ENCODE data around the gene SPPL3.
"Not testable (repeated sequence)": the region's sequence is repeated elsewhere in the genome, so short reads cannot be mapped to it uniquely, and the experiment has no call there.

Gene SPPL3

DNA sequence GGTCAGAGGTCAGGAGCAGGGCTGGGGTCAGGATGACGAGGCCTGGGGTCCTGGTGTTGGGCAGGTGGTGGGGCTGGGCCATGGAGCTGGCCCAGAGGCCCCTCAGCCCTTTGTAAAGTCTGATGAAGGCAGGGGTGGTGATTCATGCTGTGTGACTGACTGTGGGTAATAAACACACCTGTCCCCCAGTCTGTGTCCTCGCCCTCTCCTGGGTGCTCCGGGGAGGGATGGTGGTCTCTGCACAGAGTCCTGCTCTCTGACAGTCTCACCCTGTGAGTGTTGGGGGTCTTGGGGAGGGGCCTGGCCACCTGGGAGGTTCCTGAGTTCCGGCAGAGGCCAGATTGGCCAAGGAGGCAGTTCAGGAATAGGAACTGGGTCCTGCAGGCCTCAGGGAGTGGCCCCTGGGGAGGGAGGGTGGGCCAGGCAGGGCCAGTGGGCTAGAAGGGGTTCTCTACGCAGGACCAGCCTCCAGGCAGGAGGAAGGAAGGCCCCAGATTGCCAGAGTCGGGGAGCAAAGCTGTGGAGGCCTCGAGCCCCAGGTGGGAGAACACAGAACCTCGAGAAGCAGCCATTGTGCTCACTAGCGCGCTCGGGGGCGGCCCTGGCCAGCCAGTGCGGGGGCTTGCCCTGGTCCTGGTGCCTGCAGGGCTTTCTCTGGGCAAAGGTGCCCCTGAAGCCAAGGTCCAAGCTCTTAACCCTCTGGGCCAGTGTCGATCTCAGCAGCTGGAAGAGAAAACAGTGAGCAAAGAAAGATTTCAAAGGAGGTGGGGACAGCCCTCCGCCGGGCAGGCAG, 164.1 kb downstream of the SPPL3 start:
- no peak for DNase-seq

DNA sequence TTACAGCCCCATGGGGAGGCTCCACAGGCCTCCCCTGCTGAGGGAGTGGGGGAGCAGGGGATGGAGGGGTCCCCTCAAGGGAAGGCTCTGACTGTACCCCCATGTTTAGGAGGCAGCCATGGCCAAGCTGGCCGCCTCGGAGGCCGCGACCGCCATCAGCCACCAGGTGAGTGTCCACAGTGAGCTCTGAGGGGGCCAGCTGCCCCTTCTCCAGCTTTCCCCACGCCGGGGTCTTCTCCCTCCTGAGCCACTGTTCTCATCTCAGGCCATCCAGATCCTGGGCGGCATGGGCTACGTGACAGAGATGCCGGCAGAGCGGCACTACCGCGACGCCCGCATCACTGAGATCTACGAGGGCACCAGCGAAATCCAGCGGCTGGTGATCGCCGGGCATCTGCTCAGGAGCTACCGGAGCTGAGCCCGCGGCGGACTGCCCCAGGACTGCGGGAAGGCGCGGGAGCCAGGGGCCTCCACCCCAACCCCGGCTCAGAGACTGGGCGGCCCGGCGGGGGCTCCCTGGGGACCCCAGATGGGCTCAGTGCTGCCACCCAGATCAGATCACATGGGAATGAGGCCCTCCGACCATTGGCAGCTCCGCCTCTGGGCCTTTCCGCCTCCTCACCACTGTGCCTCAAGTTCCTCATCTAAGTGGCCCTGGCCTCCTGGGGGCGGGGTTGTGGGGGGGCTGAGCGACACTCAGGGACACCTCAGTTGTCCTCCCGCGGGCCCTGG, 165.0 kb downstream of the SPPL3 start:
- no peak for DNase-seq

DNA sequence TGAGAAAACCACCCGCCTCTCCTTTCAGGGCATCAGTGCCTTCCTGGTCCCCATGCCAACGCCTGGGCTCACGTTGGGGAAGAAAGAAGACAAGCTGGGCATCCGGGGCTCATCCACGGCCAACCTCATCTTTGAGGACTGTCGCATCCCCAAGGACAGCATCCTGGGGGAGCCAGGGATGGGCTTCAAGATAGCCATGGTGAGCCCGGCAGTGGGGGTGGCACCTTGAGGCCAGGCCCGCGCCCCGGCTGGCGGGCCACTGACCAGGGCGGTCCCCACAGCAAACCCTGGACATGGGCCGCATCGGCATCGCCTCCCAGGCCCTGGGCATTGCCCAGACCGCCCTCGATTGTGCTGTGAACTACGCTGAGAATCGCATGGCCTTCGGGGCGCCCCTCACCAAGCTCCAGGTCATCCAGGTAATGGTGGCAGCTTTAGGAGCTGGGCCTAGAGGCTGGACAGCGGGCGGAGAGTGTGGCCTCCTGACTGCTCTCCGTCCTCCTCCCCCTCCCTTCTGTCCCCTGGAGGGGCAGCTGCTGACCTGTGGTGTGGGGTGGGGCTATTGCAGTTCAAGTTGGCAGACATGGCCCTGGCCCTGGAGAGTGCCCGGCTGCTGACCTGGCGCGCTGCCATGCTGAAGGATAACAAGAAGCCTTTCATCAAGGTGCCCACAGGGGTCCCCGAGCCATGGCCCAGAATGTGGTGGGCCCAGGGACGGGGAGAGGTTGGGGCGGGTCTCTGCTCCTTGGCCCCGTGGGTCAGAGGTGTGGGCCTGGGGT, 165.7 kb downstream of the SPPL3 start:
- DNase-seq = no peak

DNA sequence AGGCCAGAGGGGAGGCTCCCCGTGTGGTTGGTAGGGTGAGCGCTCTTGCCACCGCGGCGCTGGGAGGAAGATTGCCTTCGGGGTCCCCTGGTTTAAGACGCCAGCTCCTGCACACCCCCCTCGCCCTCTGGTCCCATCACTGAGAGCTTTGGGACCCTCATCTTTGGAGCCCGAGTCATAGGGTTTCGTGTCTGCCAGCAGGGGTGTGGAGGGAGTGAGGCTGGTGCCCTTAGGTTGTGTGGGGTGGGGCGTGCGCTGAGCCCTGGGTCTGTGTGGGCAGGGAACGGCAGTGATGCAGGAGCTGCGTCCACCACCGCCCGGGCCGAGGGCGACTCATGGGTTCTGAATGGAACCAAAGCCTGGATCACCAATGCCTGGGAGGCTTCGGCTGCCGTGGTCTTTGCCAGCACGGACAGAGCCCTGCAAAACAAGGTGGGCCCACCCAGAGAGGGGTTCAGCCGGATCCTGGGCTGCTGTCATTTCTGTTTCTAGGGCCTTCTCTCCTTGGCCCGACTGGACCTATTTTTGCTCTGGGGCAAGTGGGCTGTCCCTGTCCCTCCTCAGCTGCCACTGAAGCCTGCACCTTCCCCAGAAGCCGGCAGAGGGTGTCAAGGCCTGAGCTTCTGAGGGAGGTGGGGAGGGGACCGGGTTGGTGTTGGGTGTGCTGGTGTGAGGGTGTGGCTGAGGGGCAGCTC, 166.5 kb downstream of the SPPL3 start:
- DNase-seq = no peak

DNA sequence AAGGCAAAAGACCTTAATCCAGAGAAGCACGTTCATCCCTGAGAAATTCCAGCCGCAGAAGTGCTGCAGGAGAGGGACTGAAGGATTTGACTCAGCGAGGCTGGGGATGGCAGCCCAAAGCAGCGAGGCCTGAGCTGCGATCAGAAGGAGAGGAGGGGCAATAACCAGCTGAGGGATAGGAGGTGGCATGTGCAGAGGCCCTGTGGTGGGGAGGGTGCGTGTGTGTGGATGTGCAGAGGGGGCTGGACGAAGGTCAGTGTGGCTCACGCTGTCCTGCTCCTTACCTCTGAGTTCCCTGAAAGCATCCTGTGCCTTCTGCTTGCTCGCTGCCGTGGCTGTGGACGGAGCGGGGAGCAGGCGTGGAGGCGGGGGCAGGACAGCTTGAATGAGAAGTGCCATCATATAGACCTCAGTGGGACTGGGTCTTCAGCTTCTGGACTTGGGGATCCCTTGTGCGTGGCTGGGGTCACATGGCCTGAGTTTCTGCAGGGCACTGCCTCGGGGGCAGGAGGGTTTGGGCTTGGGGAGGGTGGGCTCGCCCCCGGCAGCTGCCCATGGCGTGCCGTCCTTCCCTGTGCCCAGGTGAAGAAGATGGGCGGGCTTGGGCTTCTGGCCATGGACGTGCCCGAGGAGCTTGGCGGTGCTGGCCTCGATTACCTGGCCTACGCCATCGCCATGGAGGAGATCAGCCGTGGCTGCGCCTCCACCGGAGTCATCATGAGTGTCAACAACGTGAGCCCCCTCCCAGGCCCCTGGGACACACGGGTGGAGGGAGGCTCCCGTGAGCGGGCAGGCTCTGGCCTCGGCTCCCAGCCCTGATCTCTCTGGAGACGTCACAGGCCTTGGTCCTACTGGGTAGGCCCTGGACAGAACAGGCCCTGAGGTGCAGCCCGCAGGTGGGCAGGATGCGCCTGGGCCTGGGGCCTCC, 167.5 kb downstream of the SPPL3 start:
- DNase-seq = no peak

DNA sequence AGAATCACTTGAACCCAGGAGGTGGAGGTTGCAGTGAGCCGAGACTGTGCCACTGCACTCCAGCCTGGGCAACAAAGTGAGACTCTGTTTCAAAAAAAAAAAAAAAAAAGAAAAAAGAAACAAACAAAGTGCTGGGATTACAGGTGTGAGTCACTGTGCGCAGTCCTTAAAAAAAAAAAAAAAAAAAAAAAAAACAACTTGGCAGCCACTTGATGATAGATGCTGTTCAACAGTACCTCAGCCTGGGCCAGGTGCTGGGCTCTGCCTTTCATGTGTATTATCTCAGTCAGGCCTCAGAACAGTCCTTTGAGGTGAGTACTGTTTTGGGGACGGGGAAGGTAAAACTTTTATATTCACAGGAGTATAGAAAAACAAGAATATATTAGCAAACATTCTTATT, 169.0 kb downstream of the SPPL3 start:
- no peak for DNase-seq

DNA sequence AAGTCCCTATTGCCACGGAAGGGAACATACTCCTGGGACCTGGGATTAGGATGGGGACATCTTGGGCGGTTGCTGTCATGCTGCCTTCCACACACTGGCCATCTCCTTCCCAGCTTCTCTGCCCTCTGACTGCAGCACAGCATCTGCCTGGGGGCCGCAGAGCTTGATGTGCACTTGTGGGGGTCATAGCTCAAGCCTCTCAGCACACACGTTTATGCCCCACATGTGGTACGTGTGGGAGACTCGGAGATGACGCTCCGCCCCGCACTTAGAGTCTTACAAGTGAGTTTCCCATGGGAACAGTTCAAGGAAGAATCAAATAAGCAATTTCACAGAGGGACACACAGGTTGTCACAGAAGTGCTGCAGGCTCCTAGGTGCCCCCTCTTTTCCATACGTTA, 169.9 kb downstream of the SPPL3 start:
- no peak for DNase-seq

DNA sequence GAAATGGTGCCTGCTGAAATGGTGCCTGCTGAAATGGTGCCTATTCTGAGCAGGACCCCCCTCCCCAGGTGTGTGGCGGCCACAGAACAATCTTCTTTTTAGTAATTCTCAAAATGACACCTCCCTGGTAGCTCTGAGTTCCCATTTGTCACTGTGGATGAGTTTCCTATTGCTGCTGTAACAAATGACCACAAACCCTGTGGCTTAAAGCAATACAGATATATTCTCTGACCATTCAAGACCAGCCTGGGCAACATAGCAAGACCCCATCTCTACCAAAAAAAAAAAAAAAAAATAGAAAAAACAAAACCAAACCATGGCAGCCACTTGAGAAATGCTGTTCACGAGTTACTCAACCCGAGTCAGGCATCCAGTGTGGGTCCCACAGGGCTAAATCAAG, 170.6 kb downstream of the SPPL3 start:
- no peak for DNase-seq

DNA sequence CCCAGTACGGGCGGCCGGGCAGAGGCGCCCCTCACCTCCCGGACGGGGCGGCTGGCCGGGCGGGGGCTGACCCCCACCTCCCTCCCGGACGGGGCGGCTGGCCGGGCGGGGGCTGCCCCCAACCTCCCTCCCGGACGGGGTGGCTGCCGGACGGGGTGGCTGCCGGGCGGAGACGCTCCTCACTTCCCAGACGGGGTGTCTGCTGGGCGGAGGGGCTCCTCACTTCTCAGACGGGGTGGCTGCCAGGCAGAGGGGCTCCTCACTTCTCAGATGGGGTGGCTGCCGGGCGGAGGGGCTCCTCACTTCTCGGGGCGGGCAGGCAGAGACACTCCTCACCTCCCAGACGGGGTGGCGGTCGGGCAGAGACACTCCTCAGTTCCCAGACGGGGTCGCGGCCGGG, 172.0 kb downstream of the SPPL3 start:
- not testable (repeated sequence) for DNase-seq

DNA sequence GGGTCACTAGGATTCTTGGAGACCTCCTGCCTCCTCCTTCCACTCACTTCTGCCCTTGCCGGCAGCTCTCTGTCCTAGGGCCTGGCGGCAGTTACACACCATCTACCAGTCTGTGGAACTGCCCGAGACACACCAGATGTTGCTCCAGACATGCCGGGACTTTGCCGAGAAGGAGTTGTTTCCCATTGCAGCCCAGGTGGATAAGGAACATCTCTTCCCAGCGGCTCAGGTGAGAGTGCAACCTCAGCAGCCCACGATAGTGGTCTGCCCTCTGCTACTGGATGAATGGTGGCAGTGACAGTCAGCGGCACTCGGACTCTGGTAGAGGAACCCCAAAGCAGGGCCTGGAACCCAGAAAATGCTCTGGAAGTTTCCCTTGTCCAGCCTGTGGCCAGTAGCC, 177.2 kb downstream of the SPPL3 start:
- no peak for DNase-seq

DNA sequence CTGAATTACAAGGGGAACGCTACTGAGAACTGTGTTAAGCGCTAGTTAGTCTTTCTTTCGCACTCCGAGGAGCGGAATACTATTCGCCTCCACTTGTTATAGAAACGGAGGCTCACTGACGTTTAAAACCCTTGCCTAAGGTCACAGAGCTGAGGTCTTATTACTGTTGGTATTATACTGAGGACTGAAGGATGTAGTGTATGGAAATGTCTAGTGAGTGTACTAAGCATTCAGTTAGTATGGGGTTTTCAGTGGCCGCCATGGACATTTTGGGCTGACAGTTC, 177.7 kb downstream of the SPPL3 start:
- no peak for DNase-seq

DNA sequence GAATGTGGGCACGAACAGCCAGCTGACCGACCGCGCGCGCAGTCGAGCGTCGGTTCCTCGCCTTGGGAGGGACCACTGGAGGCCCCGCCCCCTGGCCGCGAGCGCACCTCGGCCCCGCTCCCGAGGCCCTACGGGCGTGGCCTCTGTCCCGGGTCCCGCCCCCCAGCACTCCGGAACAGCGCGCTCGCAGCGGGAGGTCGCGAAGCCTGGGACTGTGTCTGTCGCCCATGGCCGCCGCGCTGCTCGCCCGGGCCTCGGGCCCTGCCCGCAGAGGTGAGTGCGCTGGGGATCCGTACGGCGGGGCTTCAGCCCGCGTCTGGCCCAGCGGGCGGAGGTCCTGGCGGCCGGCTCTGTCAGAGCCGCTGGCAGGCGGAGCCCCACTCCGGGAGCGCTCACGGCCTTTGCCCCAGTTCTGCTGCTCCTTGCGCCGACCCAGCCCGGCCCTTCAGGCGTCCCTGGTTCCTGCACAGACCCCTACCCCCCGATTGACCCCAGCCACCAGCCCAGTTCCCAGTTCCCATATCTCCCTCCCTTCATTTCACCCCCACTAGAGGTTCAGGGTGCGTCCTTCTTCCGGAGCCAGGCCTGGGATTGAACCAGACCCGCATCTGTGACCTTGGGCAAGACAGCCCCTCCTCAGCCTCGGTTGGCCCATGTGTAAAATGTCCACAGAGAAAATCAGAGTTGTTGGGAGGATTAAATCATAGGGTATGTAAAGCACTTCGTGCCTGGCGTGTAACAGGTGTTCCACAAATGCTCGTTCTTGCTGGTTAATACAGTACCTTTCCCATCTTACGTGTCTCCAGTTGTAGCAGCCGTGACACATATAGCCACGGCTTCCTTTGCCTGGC, 178.3 kb downstream of the SPPL3 start, which contains the start of gene ACADS:
Gene ACADS, plus strand, starts transcription at position 168 of the 851 bp plus-strand sequence. Its CDS starts 60 bp downstream, at position 228.
- DNase-seq = peak; percentile 96

DNA sequence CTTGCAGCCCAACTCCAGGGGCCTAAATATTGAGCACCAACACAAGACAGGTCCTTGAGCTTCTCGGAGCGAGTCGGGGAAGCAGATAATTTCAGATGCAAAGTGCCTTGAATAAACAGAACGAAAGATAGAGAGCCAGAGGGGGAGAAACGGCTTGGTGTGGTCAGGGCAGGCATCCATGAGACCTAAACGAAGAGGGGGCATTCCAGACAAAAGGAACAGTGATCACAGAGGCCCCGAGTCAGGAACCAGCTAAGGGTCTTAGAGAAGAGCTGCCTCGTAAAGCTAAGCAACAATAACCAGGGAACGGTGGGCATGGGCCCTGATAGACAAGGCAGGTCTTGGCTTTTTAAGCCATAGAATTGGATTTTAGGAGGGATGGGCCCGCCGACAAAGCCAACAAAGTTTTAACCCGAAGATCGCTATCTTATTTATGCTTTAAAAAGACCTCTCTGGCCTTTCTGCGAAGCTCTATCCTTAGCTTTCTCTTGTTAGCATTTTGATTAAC, 179.0 kb downstream of the SPPL3 start:
- no peak for DNase-seq

DNA sequence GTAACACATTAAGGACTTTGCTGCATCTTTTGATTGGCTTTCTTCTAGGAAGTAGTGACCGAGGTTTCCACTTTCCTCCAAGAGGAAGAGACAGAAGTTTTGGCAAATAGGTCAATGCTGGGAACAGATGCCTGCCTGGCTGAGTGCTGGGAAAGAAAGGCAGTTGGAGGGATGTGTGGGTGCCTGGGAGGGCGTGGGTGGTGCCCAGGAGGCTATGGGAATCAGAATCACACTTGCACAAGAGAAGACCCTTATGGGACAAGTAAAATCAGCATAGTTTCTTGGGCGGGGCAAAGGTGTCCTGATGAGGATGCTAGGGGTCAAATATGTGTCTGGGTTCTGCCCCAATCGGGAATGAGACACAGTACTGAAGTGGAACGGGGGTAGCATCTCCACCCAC, 179.4 kb downstream of the SPPL3 start:
- DNase-seq = no peak

DNA sequence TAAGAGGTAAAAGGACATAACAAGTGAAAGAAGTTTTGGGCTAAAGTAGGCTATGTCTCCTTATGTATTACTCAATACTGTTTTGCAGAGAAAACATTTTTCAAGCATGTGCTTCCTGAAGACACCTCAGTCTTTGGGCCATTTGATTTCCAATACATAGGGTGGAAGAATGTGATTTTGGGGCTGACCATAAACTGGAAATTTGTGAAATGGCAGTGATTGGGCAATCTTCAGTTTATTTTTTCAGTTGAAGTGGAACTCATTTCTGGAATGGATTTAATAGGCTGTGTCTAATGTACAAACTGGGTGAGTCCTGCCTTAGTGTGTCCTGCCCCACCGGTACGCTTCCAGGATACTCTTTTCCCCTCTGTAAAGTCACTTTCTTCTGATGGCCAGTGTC, 181.4 kb downstream of the SPPL3 start:
- no peak for DNase-seq

DNA sequence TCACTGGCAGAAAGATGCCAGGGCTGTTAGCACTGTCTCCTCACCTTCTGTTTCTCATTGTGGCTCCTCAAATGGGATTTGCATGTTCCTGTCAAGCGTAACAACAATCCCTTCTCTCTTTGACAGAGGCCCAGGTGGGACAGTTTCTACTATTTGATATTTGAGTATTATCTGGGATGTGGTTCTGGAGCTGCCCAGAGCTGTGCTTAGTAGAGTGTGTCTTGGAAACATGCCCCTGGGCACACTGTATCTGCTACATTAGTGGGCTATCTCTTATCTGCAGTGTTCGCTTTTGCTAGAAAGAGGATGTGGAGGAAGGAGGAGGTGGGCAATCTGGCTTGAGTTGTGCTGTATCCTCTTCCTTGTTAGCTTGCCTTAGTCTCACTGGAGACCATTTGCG, 182.3 kb downstream of the SPPL3 start:
- no peak for DNase-seq

DNA sequence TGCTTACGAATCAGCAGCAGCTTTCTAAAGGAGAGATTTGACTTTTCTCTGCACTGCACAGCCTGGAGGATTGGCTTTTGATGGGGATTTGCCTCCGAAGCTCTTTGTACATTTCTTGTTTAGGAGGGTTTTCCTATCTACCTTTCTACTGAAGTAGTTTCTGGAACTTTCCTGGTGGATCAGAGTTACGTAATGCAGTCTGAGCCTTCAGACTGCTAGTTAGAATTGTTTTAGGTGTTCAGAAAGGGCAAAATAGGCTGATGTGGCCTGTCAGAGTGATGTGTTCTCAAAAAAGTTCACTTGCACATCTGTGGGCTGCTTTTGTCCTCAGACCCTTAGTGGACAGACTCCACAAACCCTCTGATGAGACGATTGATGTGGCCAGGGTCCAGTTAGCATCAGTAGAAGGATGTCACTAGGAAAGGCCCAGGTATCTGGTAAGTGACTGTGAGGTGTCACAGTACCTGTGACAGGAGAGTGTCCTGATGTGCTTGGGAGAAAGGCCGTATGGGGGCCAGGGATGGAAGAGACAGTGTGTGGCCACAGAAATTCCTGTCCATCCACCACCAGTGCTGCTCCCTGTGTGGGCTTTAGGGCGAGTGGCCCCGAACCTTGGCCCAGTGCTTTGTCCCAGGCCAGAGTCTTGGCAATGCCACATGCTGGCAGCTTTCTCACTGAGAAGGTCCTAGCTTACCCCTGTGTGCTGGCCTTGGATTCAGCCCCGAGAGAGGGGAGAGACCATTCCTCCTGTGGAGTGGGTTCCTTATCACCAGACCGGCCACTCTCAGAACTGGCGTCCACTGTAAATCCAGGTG, 183.0 kb downstream of the SPPL3 start:
- no peak for DNase-seq

DNA sequence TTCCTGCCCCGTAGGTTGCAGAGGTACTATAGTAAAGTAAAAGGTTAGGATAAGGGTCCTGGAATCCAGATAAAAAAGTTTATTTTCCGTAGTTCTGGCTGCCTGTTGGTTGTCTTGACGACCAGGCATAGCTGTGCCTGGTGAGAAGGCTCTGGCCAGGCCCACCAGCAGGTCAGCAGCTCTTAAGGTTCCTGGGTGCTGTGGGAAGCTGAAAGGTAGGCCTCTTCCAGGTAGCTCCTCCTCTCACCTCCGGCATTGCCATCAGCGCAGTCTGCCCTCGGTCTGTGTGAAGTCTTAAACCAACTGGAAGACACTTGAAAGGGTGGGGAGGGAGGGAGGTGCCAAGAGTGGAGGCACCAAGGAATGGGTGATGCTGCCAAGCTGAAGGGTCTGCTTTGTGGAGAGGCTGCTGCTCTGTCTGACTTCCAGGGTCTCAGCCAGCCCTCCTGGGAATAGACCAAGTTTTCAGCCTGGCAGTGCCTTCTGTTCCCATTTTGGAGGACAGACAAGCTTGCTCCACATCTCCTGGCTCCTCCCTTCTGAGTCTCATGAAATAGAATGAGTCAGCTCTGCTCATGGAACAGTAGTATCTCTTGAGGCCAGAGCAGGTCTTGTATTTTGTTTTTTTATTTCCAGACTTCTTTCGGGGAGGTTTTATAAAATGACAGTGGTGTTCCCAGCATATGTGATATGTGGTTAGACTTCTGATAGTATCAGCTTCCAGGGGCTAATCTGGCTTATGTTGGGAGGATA, 183.7 kb downstream of the SPPL3 start:
- DNase-seq = peak; percentile 70

All from suppressor macrophage treated with lipopolysaccharide for 4 hours (primary cell).